GM12875 (cell line): ENCODE measurements around the gene SLC16A11.

Experiments used
- H3K4me3 ChIP-seq: one replicate; pipeline ENCODE4 v1.5.1; 2011; ENCODE audit warnings: low read depth, low read length, control low read depth
- CTCF ChIP-seq: IDR thresholded peaks from 2 replicates; pipeline ENCODE4 v1.5.1; 2011; ENCODE audit warnings: low read depth, mild to moderate bottlenecking, control low read depth, inconsistent platforms, low read length, moderate library complexity, borderline replicate concordance; ENCODE audit not compliant: insufficient read depth

SLC16A11 gene

GRCh38 chr17:7079581-7080455 is 35.9 kb upstream of the SLC16A11 start, which contains the start of gene CLEC10A:
CLEC10A (minus strand) TSS chr17:7080251; CDS start chr17:7078812, 1,439 bp downstream.
- TF ChIP-seq CTCF: no peak
- no peak within 1 kb of the TSS for H3K4me3 ChIP-seq

GRCh38 chr17:7078711-7079110 is 34.8 kb upstream of the SLC16A11 start:
- H3K4me3 ChIP-seq: no peak overlapping the region
- no peak for TF ChIP-seq CTCF

GRCh38 chr17:7077911-7078546 is 34.1 kb upstream of the SLC16A11 start:
- no peak overlapping the region for H3K4me3 ChIP-seq
- TF ChIP-seq CTCF: no peak

- TF ChIP-seq CTCF: no peak
- no peak overlapping the region for H3K4me3 ChIP-seq
Observed at GRCh38 chr17:7074931-7075330, 31.0 kb upstream of the SLC16A11 start.

- no peak overlapping the region for H3K4me3 ChIP-seq
- no peak for TF ChIP-seq CTCF
Observed at GRCh38 chr17:7072406-7072805, 28.5 kb upstream of the SLC16A11 start.

- no peak for TF ChIP-seq CTCF
- H3K4me3 ChIP-seq: no peak overlapping the region
Observed at GRCh38 chr17:7070712-7071111, 26.8 kb upstream of the SLC16A11 start.
